ENCODE data around the gene TREM1.

TREM1 gene
- long read RNA-seq, result 0 reads

DNA sequence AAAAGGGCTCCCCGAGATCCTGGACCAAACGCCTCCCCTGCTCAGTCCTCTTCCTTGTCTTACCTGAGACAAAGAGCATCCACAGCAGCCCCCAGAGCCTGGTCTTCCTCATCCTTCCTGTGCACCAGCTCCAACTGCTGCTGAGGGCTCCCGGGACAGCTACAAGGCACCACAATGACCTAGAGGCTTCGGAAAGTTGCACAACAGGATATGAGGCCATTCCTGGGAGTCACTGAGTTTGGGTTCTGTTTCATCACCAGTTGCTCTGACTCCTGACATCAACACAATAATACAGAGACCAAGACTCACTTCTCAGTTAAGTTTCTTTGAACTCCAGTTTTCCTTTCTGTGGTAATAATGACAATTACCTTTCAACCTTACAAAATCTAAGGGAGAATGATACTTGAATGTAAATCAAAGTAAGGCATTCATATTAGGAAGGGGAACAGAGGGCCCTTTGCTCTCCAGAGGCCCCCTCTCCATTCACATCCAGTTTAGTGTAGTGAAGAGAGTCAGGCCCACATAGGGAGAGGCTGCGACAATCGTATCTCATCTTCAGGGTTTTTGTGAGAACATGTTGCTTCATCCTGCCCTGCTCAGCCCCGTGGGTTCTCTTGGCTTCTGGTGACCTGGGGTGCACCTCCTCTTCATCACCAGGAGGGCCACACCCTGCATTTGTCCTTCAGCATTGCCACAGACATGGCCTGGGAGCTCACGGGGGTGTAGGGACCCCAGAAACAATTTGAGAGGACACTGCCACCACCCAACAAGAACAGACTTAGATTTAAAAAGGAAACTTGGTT, at the start of gene TREM1:
TSS of gene TREM1 (minus strand) at position 139 of the 803 bp plus-strand sequence. CDS start at position 112, 27 bp downstream.
- TF ChIP-seq, protein P1, sequence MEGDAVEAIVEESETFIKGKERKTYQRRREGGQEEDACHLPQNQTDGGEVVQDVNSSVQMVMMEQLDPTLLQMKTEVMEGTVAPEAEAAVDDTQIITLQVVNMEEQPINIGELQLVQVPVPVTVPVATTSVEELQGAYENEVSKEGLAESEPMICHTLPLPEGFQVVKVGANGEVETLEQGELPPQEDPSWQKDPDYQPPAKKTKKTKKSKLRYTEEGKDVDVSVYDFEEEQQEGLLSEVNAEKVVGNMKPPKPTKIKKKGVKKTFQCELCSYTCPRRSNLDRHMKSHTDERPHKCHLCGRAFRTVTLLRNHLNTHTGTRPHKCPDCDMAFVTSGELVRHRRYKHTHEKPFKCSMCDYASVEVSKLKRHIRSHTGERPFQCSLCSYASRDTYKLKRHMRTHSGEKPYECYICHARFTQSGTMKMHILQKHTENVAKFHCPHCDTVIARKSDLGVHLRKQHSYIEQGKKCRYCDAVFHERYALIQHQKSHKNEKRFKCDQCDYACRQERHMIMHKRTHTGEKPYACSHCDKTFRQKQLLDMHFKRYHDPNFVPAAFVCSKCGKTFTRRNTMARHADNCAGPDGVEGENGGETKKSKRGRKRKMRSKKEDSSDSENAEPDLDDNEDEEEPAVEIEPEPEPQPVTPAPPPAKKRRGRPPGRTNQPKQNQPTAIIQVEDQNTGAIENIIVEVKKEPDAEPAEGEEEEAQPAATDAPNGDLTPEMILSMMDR (IDR thresholded peaks at IDR 0.05; ENCODE audit: insufficient read depth, low read length), result no peak
- TF ChIP-seq SPI1 (IDR thresholded peaks at IDR 0.05; ENCODE audit: borderline replicate concordance, low read depth), result no peak
- peak; percentile 65; the same call in 1 of the 2 replicates for TF ChIP-seq GABPA (IDR thresholded peaks at IDR 0.05; ENCODE audit: low read depth)
- peak; percentile 93 for TF ChIP-seq POLR2AphosphoS5 (IDR thresholded peaks at IDR 0.05; ENCODE audit: low read depth)
- TF ChIP-seq, protein P2, sequence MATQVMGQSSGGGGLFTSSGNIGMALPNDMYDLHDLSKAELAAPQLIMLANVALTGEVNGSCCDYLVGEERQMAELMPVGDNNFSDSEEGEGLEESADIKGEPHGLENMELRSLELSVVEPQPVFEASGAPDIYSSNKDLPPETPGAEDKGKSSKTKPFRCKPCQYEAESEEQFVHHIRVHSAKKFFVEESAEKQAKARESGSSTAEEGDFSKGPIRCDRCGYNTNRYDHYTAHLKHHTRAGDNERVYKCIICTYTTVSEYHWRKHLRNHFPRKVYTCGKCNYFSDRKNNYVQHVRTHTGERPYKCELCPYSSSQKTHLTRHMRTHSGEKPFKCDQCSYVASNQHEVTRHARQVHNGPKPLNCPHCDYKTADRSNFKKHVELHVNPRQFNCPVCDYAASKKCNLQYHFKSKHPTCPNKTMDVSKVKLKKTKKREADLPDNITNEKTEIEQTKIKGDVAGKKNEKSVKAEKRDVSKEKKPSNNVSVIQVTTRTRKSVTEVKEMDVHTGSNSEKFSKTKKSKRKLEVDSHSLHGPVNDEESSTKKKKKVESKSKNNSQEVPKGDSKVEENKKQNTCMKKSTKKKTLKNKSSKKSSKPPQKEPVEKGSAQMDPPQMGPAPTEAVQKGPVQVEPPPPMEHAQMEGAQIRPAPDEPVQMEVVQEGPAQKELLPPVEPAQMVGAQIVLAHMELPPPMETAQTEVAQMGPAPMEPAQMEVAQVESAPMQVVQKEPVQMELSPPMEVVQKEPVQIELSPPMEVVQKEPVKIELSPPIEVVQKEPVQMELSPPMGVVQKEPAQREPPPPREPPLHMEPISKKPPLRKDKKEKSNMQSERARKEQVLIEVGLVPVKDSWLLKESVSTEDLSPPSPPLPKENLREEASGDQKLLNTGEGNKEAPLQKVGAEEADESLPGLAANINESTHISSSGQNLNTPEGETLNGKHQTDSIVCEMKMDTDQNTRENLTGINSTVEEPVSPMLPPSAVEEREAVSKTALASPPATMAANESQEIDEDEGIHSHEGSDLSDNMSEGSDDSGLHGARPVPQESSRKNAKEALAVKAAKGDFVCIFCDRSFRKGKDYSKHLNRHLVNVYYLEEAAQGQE (IDR thresholded peaks at IDR 0.05; ENCODE audit: insufficient replicate concordance, low read depth), result peak; percentile 40
- Histone ChIP-seq H3K27me3 (ENCODE audit: insufficient read depth, poor library complexity, severe bottlenecking) (no peaks in the 10 kb centered on the region), H3K4me3 (replicated peaks; ENCODE audit: insufficient read depth, low read length) (no peak within 1 kb of the TSS), H3K27ac (replicated peaks) (peak within 1 kb of the TSS; percentile 90)
- peak; percentile 92 to 97 for DNase-seq (ENCODE audit: low read depth in 1 of 2, low spot score in 1 of 2)

DNA sequence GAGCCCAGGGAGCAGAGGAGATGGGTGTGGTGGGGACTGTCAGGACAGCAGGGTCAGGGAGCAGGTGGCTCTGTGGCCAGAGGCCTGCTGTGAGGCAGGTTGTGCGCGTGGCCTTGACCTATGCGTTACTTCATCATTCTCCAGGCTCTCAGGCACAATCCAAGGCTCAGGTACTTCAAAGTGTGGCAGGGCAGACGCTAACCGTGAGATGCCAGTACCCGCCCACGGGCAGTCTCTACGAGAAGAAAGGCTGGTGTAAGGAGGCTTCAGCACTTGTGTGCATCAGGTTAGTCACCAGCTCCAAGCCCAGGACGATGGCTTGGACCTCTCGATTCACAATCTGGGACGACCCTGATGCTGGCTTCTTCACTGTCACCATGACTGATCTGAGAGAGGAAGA, 49.5 kb upstream of the TREM1 start:
- Histone ChIP-seq H3K27ac (replicated peaks) (no peak overlapping the region), H3K4me3 (replicated peaks; ENCODE audit: insufficient read depth, low read length) (no peak overlapping the region), H3K27me3 (ENCODE audit: insufficient read depth, poor library complexity, severe bottlenecking) (no peaks in the 10 kb centered on the region)
- DNase-seq (ENCODE audit: low read depth in 1 of 2, low spot score in 1 of 2), result no peak
- no peak for TF ChIP-seq POLR2AphosphoS5 (IDR thresholded peaks at IDR 0.05; ENCODE audit: low read depth)

DNA sequence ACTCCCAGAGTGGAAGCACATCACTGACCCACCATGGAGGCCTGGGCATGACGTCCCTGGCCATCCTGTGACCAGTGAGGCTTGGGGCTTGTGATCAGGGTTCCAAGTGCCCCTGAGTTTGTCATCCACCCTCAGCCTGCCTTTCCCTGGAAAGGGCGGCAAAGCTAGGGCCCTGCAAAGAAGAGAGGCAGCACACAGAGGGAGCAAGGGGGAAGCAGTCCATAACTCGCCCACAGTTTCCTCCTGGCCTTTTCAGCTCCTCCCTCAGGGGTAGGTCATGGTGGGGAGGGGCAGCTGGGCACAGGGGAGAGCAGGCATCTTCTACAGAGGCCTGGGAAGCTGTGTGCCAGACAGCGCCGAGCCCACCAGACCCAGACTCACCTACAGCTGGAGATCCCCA, 48.8 kb upstream of the TREM1 start, which contains the start of gene NCR2:
TSS of gene NCR2 (plus strand) at position 313 of the 400 bp plus-strand sequence. CDS start 269 bp downstream, outside the sequence.
- no peak for DNase-seq (ENCODE audit: low read depth in 1 of 2, low spot score in 1 of 2)
- no peaks in the 10 kb centered on the region for H3K27me3 ChIP-seq (ENCODE audit: insufficient read depth, poor library complexity, severe bottlenecking)
- H3K27ac ChIP-seq (replicated peaks), result no peak within 1 kb of the TSS
- TF ChIP-seq POLR2AphosphoS5 (IDR thresholded peaks at IDR 0.05; ENCODE audit: low read depth), result no peak
- TF ChIP-seq SPI1 (IDR thresholded peaks at IDR 0.05; ENCODE audit: borderline replicate concordance, low read depth), result no peak
- TF ChIP-seq, protein P1 (IDR thresholded peaks at IDR 0.05; ENCODE audit: insufficient read depth, low read length), result no peak
- TF ChIP-seq, protein P2 (IDR thresholded peaks at IDR 0.05; ENCODE audit: insufficient replicate concordance, low read depth), result no peak
- TF ChIP-seq GABPA (IDR thresholded peaks at IDR 0.05; ENCODE audit: low read depth), result no peak
- H3K4me3 ChIP-seq (replicated peaks; ENCODE audit: insufficient read depth, low read length), result no peak within 1 kb of the TSS

DNA sequence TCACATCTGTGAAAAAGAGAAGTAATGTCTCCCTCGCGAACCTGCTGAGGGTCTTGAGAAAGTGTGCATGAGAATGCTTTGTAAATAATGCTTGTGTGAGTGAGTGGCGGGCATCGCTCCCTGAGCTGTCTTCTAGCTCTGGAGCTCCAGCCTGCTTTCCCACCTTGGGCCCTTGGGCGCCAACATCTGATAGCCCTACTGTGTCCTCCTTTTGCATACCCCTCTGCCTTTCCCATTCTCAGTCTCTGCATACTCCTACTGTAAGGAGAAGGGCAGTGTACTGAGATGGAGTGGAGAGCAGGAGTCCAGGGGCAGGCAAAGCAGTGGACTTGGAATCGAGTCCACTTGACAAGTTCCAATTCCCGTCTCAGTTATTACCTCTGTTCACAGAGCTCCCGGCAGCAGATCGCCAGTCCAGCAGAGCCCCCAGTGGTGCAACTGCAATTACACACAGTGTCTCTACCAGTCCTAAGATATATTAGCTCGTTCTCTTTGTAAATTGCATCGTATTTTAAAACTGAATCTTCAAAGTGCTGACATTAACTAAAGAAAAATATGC, 48.1 kb upstream of the TREM1 start:
- TF ChIP-seq SPI1 (IDR thresholded peaks at IDR 0.05; ENCODE audit: borderline replicate concordance, low read depth) (no peak), POLR2AphosphoS5 (IDR thresholded peaks at IDR 0.05; ENCODE audit: low read depth) (no peak), GABPA (IDR thresholded peaks at IDR 0.05; ENCODE audit: low read depth) (no peak)
- TF ChIP-seq, protein P1 (IDR thresholded peaks at IDR 0.05; ENCODE audit: insufficient read depth, low read length), result no peak
- TF ChIP-seq, protein P2 (IDR thresholded peaks at IDR 0.05; ENCODE audit: insufficient replicate concordance, low read depth), result no peak
- Histone ChIP-seq H3K27ac (replicated peaks) (no peak overlapping the region), H3K4me3 (replicated peaks; ENCODE audit: insufficient read depth, low read length) (no peak overlapping the region), H3K27me3 (ENCODE audit: insufficient read depth, poor library complexity, severe bottlenecking) (no peaks in the 10 kb centered on the region)
- no peak for DNase-seq (ENCODE audit: low read depth in 1 of 2, low spot score in 1 of 2)

Measured in HL-60 (cell line).